ENCODE data around the gene ADARB2.

DNA sequence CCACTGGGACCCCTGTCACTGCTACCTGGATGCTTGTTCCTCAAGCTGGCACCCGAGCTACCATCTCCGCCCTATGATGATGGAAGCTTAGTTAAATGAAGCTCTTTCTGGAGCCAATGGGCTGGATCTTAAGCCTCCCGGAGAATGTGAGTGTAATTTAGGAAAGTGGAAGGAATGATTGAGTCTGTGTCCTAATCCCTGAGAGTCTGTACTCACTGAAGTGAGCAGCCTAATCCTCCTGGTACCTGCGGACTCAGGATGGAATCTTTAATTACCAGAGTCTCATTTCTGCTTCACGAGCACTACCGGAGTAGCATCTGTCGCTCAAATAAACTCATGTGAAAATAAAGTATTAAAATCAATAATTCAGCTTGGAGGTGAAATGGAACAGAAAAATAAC, 425.6 kb downstream of the ADARB2 start:
- TF ChIP-seq, protein P1, sequence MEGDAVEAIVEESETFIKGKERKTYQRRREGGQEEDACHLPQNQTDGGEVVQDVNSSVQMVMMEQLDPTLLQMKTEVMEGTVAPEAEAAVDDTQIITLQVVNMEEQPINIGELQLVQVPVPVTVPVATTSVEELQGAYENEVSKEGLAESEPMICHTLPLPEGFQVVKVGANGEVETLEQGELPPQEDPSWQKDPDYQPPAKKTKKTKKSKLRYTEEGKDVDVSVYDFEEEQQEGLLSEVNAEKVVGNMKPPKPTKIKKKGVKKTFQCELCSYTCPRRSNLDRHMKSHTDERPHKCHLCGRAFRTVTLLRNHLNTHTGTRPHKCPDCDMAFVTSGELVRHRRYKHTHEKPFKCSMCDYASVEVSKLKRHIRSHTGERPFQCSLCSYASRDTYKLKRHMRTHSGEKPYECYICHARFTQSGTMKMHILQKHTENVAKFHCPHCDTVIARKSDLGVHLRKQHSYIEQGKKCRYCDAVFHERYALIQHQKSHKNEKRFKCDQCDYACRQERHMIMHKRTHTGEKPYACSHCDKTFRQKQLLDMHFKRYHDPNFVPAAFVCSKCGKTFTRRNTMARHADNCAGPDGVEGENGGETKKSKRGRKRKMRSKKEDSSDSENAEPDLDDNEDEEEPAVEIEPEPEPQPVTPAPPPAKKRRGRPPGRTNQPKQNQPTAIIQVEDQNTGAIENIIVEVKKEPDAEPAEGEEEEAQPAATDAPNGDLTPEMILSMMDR (IDR thresholded peaks at IDR 0.05) = no peak
- no peak for TF ChIP-seq POLR2A (IDR thresholded peaks at IDR 0.05)
- no peak for TF ChIP-seq EP300 (IDR thresholded peaks at IDR 0.05)
- TF ChIP-seq POLR2AphosphoS5 (IDR thresholded peaks at IDR 0.05) = no peak
